ENCODE results near the gene PDLIM7. TPM values are rescaled to one million over a fixed set of nuclear protein-coding genes. Genes with fewer than 3 reads are reported as not detected.

Gene PDLIM7
- total RNA-seq, 1 donor from 2014 or later = 358 TPM

DNA sequence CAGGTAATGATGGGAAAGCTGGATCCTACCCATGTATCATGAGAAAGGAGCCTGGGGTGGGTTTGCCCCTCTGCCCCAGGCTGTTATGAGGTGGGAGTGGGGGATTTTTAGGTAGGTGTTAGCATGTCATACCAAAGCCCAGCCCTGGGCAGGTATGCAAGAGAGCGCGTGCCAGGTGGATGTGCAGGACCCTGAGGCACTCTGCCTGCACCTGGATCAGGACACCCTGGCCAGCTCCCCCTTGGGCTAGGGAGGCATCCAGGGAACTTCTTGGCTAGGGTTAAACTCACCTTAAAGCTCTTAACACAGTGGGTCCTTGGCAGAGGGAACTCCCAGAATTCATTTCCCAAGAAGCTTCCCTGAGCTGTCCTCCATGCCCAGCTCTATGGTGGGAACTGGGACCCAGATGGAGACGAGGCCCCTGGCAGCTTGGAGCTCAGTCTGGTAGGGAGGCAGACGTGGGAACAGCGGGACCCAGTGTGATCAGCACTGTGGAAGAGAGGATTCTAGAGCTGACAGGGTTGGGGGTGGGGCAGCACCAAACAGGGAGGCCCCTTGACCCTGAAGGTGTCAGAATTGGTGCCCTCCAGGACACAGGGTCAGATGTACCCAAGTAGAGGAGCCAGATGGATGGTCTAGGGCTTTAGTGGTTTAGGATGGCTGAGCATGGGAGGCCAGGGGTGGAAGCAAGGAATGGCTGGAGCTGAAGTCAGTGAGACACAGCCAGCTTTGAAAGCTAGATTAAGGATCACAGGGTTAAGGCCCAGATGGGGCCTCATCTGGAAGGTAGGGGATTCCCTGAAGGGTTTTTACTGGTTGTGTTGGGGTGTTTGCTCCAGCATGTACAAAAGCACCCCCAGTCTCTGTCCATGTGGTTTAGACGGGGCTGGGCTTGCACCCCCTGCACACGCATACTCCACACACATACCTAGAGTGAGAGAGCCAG is 53.0 kb downstream of the PDLIM7 start:
- Mint-ChIP-seq H3K4me1 (ENCODE audit: unreplicated experiment) (peaks cover 20% of the 10 kb centered on the region), H3K27me3 (ENCODE audit: unreplicated experiment) (no peaks in the 10 kb centered on the region), H3K4me3 (ENCODE audit: unreplicated experiment) (no peak overlapping the region), H3K9me3 (ENCODE audit: unreplicated experiment) (no peaks in the 10 kb centered on the region), H3K36me3 (ENCODE audit: unreplicated experiment) (peaks cover 5% of the 10 kb centered on the region), H3K27ac (ENCODE audit: unreplicated experiment) (no peak overlapping the region)
- DNase-seq (ENCODE audit: extremely low spot score, unreplicated experiment) = no peak
- TF ChIP-seq, protein P1, sequence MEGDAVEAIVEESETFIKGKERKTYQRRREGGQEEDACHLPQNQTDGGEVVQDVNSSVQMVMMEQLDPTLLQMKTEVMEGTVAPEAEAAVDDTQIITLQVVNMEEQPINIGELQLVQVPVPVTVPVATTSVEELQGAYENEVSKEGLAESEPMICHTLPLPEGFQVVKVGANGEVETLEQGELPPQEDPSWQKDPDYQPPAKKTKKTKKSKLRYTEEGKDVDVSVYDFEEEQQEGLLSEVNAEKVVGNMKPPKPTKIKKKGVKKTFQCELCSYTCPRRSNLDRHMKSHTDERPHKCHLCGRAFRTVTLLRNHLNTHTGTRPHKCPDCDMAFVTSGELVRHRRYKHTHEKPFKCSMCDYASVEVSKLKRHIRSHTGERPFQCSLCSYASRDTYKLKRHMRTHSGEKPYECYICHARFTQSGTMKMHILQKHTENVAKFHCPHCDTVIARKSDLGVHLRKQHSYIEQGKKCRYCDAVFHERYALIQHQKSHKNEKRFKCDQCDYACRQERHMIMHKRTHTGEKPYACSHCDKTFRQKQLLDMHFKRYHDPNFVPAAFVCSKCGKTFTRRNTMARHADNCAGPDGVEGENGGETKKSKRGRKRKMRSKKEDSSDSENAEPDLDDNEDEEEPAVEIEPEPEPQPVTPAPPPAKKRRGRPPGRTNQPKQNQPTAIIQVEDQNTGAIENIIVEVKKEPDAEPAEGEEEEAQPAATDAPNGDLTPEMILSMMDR (IDR thresholded peaks at IDR 0.05) = no peak

DNA sequence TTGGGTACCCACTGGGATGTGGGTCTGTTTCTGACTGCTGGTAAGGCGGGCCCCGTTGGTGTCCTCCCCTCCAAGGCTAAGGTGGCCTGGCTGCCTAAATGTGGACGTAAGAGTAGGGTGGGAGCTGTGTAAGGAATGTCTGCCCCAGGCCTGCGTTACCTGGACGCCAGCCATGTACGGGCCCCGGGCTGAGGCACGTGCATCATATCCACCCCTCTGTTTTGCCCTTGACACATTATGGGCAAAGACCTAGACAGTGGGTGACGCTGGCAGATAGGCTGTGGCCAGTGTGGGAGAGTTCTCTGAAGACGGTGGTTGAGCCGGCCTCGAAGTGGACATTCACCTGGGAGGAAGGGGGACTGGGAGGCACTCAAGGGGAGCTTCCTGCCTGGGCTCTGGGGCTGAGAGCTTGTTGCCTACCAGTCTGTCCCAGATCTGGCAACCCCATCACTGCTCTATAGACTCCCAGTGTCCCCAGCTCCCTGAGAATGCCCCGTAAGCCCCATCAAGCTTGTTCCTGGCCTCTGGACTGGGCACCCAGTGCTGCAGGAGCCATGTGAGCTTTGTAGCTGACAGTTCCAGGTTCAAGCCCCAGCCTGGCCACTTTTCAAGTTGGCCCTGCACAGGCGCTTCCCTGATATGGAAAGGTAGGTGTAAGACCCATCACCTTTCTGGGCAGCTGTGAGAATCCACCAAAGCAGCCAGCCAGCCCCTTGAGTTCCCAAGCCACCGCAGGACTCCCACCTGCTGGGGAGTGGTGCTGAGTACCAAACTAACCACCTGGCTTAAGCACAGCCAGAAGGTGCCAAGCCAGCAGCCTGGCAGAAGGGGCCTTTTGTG is 54.0 kb downstream of the PDLIM7 start:
- Mint-ChIP-seq H3K4me3 (ENCODE audit: unreplicated experiment) (no peak overlapping the region), H3K9me3 (ENCODE audit: unreplicated experiment) (no peaks in the 10 kb centered on the region), H3K36me3 (ENCODE audit: unreplicated experiment) (peaks cover 8% of the 10 kb centered on the region), H3K27me3 (ENCODE audit: unreplicated experiment) (no peaks in the 10 kb centered on the region), H3K27ac (ENCODE audit: unreplicated experiment) (no peak overlapping the region), H3K4me1 (ENCODE audit: unreplicated experiment) (peaks cover 16% of the 10 kb centered on the region)
- no peak for DNase-seq (ENCODE audit: extremely low spot score, unreplicated experiment)
- TF ChIP-seq, protein P1 (IDR thresholded peaks at IDR 0.05) = no peak

DNA sequence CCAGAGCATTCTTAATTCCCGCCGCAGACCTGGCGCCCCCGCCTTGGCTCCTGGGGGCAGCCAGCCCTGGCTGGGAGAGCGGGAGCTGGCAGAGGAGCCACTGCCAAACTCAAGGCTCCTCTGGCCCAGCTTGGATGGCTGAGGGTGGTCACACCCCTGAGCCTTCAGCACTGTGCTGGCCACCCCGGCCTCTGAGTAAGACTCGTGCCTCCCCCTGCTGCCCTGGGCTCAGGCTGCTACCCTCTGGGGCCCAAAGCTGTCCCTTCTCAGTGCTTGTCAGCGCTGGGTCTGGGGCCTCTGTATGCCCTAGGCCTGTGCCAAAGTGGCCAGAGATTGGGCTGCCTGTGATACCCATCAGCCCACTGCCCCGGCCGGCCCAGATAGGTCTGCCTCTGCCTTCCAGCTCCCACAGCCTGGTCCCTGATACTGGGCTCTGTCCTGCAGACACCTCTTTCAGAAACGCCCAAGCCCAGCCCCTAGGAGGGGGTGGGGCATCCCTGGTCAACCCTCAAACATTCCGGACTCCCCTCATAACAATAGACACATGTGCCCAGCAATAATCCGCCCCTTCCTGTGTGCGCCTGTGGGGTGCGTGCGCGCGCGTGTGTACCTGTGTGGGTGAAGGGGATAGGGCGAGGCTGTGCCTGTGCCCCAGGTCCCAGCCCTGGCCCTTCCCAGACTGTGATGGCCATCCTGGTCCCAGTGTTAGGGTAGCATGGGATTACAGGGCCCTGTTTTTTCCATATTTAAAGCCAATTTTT is 55.2 kb downstream of the PDLIM7 start:
- Mint-ChIP-seq H3K4me3 (ENCODE audit: unreplicated experiment) (no peak overlapping the region), H3K27me3 (ENCODE audit: unreplicated experiment) (no peaks in the 10 kb centered on the region), H3K4me1 (ENCODE audit: unreplicated experiment) (peaks cover 7% of the 10 kb centered on the region), H3K9me3 (ENCODE audit: unreplicated experiment) (no peaks in the 10 kb centered on the region), H3K27ac (ENCODE audit: unreplicated experiment) (no peak overlapping the region), H3K36me3 (ENCODE audit: unreplicated experiment) (peaks cover 14% of the 10 kb centered on the region)
- DNase-seq (ENCODE audit: extremely low spot score, unreplicated experiment) = no peak
- TF ChIP-seq, protein P1 (IDR thresholded peaks at IDR 0.05) = no peak

DNA sequence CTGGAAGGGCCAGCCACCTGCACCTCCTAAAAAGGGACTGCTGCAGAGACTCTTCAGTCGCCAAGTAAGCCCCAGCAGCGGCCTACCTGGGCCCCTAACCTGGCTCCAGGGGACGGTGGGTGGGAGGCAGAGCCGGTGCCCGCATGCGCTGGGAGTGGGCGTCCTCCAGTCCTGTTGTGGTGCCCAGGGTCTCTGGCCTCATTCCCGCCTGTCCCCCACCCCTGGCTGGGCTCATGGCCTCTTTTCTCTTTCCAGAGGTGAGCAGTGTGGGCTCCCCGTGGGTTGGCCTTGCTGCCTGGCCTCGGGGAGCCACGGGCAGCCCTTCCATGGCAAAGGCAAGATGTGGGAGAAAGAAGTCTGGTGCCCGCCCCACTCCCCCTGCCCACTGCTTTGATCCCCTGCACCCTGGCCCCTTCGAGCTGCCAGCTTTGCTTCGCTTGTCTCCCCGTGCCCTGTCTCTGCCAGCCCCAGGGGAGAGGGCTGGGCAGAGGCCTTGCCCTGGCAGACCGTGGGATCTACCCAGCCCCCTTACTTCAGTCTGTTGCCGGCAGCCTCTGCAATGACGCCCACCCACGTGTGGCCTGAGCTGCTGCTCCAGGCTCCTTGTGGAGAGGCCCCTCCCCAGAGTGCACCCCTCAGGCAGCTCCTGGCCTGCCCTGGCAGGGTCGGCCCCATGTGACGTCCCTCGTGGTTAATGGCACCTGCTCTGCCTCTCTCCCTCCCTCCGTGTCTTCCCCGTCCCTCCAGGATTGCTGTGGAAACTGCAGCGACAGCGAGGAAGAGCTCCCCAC is 56.2 kb downstream of the PDLIM7 start:
- TF ChIP-seq, protein P1 (IDR thresholded peaks at IDR 0.05) = no peak
- H3K4me1 Mint-ChIP-seq (ENCODE audit: unreplicated experiment) = peaks cover 7% of the 10 kb centered on the region
- H3K9me3 Mint-ChIP-seq (ENCODE audit: unreplicated experiment) = no peaks in the 10 kb centered on the region
- peaks cover 17% of the 10 kb centered on the region for H3K36me3 Mint-ChIP-seq (ENCODE audit: unreplicated experiment)
- H3K4me3 Mint-ChIP-seq (ENCODE audit: unreplicated experiment) = no peak overlapping the region
- H3K27ac Mint-ChIP-seq (ENCODE audit: unreplicated experiment) = no peak overlapping the region
- DNase-seq (ENCODE audit: extremely low spot score, unreplicated experiment) = no peak
- no peaks in the 10 kb centered on the region for H3K27me3 Mint-ChIP-seq (ENCODE audit: unreplicated experiment)
